Skeletal muscle cell (primary cell): ENCODE results near the gene TP53I11.

ENCODE experiments used
- DNase-seq: peaks from one replicate; pipeline ENCODE4 v3.0.0-alpha.2; 2010; ENCODE audit warnings: low read depth
- H3K4me3 ChIP-seq: 2 replicates; pipeline ENCODE4 v1.5.1; 2011; ENCODE audit warnings: low read depth, mild to moderate bottlenecking, control low read depth, low read length, moderate library complexity

The TP53I11 gene

DNA sequence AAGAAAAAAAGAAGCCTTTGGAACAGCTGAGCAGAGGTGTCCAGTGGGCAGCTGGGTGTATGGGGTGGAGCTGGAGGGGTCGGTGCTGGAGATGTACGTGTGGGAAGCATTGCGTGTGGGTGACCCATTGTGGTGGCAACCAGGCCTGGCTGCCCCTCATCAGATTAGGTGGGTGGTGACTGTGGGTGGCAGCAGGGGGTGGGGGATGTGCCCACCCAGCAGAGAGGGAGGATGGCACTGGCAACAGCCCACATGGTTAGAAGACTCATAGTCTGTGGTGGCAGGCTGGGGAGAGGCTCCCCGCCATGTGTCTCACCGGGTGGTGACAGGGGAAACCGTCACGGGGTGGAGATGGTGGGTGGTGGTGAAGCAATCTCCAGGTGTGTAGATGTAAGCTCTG, 27.6 kb downstream of the TP53I11 start:
- H3K4me3 ChIP-seq: no peak overlapping the region
- no peak for DNase-seq

DNA sequence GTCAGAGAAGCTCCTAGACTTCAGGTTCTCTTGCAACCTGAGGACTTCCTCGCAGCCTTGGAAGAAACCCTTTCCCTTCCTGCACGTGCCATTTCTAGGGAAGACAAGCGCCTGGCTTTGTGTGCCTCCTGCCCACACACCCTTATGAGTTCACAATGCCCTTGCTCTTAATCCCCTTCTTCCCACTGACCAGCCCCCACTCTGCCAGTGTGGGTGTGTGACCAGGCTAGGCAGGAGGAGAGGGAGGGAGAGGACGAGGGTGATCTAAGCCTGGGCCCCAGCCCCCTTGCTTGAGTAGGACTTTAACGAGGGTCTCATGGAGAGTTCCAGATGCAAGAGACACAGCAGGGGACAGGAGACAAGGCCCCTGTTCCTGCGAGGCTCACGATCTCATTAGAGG, 30.2 kb downstream of the TP53I11 start:
- DNase-seq: no peak
- H3K4me3 ChIP-seq: no peak overlapping the region

DNA sequence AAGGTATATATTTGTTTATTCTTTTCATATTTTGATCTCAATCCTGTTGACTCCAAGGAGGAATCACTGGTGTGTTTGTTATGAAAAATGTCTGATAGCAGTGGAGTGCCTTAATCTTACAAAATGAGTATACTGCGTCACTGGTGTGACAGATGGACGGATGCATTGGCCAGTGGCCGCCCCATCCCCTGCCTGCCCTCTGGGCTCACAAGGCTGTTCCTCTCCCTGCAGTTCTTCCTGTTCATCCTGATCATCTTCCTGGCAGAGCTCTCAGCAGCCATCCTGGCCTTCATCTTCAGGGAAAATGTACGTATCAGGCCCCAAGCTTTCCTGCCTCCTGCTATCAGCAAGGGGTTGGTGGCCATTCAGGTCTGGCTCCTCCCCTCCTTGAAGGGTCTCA, 32.9 kb downstream of the TP53I11 start:
- no peak for DNase-seq
- H3K4me3 ChIP-seq: no peak overlapping the region

DNA sequence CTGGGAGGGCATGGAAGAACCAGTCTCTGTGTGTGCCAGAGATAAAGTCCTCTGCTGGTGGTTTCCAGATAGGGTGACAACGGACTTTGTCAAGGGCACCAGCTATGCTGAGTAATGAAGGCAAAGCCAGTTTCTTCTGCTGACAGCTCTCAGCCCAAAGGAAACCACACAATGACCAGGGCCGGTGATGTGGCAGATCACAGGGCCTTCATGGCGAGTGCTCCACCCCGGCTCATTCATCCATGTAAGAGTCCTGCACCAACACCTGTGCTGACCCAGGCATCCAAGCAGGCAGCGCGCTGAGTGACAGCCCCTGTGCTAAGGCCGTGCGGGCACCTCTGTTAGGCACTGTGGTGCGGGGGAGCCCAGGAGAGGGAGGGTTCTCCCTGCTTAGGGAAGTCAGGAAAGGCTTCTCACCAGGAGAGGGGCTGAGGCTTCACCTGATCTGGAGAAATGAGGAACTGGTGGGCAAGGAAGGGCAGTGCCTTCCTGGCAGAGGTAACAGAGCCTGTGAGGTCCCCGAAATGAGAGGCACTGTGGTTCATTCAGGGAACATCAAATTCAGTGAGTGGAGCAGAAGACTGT, 33.8 kb downstream of the TP53I11 start:
- no peak for DNase-seq
- no peak overlapping the region for H3K4me3 ChIP-seq

DNA sequence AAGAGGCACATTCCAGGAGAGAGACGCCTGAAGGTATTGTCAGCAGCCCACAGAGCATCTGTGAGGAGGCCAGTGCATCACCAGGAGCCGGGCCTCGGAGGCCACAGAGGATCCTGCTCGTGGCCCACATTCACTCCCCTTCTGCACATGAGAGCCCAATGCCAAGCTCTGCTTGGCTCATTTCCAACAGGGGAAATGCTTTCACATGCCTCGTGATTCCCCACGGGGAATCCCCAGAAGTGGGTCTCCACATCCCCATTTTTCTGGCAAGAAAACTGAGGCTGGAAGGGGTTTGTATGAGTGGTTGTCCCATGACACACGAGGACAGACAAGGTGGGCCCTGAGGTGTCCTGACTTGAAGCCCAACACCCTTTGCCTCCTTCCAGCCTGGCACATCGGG, 34.4 kb downstream of the TP53I11 start:
- DNase-seq: no peak
- H3K4me3 ChIP-seq: no peak overlapping the region

DNA sequence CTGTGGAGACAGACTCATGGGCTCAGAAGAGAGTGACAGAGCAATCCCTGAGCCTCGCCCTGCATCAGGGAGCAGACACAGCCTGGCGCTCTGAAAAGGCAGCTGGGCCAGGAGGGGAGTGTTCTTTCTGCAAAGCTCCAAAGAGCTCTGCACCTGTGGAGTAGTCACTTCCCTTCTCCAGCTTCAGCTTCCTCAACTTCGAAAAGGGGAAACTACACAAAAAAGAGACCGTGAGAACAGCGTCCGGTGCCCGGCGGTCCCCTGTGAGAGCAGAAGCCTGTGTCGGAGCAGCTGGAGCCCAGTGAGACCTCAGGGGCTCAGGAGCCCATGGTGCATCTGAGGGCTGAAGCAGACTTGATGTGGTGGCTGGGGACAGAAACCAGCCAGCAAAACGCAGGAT, 35.1 kb downstream of the TP53I11 start:
- no peak for DNase-seq
- H3K4me3 ChIP-seq: no peak overlapping the region

DNA sequence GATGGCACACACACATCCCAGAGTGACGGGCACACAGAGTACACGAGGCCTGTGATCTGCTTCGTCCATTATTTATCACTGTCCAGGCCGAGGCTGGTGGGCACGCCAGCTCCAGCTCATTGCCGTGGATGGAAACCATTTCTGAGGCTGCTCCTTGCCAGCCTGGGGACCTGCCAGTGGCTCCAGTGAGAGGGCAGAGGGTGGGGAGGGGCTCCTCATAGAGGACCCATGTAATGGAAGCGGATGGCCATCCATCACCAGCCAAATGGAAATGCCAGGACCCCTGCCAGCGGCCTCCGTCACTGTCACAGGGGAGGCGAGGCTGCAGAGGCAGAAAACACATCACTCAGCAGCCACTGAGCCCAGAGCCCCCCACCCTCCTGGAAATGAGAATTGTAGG, 35.7 kb downstream of the TP53I11 start:
- no peak overlapping the region for H3K4me3 ChIP-seq
- DNase-seq: no peak

DNA sequence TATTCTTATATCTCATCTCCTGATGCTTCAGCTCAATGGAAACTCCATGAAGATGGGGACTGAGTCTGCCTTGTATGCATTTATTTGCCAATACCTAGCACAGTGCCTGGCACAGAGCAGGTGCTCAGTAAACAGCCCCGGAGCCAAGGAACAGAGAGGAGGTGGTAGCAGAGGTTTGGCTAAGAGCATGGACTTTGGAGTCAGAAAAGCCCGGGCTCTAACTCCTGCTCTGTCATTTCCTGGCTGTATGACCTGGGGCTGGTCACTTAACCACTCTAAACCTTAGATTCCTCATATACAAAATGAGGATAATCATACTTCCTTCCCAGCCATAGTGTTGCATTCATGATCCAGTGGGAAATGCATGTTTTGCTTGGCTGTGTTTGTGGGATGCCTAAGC, 36.6 kb downstream of the TP53I11 start:
- DNase-seq: no peak
- no peak overlapping the region for H3K4me3 ChIP-seq

DNA sequence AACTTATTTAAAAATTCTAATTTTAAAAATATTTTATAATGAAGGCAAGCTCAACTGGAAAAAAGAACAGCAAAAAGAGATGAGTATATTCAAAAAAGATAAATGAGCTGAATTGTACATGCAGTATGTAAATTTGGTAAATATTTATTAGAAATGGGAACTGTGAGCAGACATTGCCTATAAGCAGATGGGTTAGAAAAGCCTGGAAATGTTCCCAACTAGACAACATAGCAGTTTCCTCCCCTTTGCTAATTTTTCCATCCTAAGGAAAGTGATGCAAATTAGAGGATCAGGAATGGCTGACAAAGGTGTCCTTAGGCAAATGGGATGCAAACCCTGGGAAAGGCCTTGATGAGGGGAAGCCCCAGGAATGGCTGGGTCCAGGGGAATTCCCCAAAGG, 37.2 kb downstream of the TP53I11 start:
- no peak for DNase-seq
- H3K4me3 ChIP-seq: no peak overlapping the region

DNA sequence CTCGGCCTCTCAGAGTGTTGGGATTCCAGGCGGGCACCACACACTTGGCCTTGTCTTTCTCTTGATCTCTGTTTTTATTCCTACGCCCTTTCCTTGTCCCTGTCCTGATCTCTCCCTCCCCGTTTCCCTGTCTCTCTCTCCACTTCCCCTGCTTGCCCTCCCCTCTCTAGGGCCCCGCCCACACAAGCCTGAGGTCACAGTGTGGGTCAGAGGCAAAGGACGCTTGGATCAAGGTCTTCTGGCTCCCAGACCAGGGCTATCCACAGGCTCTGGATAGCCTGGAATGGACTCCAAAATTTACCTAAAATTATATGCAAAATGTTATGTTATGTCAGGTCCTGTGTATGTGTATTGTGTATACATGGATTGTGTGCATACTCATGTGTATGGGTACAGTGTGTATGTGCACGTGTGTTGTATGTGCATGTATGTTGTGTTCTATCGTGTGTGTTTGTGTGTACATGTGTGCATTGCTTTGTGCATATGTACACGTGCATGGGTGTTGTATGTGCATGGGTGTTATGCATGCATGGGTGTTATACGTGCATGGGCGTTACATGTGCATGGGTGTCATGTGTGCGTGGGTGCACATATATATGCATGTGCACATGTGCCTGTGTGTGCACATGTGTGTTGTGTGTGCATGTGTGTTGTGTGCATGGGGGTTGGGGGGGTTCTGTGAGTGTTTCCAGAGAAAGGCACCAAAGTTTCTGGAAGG, 38.3 kb downstream of the TP53I11 start:
- no peak for DNase-seq
- H3K4me3 ChIP-seq: no peak overlapping the region

DNA sequence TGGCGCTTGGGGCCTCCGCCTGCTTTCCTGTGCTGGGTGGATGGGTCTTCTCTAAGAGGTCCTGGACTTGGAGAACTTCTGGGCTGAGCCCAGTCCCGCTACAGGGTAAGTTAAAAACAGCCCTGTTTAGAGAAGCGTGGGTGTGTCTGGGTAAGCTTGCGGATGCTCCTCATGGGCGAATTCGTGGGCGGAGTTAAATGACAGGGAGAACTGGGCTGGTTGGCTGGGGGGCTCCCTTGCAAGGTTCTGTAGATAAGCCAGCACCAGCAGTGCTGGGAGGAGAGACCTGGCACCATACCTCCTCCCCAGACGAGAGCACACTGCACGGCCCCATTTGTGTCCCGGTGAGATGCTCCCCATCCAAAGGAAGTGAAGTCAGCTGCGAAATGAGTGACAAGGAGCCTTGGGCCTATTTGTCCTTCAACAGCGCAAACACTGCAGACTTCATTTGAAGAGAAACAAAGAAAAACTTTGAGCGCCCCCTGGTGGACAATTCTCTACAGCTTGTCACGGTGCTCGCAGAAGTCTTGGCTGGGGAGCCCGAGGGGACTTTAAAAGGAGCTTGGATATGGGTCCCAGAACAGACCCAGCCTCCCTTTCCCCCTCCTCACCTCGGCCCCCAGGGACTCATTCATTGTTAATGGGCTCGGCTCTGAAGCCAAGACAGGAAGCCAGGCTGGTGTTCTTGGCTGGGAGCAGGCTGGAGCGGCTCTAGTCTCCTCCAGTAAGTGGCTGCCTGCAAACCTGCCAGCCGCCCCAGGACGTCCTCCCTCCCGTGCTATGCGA, 39.5 kb downstream of the TP53I11 start:
- DNase-seq: peak; percentile 28
- no peak overlapping the region for H3K4me3 ChIP-seq

DNA sequence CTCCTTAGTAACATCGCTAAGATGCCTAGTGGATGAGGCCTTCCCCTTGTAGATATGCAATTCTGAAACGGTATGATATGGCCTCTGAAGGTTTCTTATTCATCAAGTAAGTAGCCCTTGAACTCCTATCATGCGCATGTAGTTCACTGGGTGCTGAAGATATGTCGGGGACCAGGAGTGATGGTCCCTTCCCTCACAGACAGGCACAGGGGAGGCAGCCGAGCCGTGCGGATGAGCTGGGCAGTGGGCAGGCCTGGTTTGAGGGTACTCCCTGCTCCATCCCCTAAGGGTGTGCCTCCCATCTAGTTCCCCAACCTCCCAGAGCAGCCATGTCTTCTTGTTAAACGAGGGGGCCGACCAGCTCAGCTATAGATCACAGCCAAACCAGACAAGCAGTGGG, 40.1 kb downstream of the TP53I11 start:
- no peak for DNase-seq
- no peak overlapping the region for H3K4me3 ChIP-seq

DNA sequence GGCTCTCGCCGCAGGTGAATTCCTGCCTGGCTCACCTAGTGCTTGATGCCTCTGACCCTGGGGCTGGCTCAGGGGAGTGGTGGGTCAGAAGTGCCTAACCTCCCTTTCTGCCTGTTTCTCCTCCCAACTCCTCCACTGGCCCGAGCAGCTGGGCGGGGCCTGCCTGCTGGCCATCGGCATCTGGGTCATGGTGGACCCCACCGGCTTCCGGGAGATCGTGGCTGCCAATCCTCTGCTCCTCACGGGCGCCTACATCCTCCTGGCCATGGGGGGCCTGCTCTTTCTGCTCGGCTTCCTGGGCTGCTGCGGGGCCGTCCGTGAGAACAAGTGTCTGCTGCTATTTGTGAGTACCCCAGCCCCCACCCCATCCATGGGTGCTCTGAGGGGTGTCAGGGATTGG, 41.1 kb downstream of the TP53I11 start:
- DNase-seq: no peak
- no peak overlapping the region for H3K4me3 ChIP-seq

DNA sequence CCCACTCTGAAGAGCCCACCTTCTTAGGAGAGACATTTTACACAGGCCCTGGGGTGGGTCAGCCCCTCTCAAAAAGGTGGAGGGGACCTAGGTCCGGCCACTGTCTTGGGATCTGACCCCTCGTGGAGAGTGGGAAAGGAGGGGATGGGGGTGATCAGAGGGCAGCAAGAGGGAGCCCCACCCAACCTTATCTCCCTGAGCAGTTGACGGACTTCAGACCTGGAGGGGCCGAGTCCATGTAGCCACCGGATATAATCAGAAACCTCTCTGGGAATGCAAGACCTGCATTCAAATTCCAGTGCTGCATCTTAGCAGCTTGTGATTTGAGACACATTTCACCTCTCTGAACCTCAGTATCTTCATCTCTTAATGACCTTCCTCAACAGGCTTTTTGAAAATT, 44.0 kb downstream of the TP53I11 start:
- DNase-seq: no peak
- H3K4me3 ChIP-seq: no peak overlapping the region

DNA sequence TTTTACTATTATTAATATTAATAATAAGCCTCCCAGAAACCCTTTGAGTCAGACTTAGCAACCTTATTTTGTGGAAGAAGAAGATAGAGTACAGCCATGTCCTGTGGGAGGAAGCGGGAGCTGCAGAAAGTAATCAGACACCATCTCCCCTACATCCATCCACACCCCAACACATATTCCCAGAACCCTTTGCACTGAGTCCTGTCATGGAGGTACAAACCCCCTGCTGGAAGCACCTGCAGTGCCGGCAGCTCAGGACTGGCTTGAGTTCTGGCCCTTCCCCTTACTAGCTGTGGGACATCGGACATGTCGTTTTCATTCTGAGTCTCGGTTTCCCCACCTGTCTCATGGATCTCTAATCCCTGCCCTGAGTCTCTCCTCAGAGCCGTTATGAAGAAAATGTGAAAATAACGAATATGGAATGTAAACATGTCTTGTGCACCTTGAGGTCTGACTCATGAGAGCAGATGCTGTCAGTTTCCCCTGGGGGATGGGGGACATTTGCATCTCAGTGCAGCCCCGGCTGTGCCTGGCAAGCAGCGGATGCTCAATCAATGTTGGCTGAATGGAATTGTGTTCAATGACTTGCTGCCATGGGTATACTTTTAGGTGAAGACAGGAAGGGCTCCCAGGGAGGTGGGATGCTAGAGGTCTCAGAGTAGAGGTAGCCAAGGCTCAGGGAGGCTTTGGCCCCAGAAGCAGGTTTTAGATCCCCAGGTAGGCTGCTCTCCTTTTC, 45.4 kb downstream of the TP53I11 start:
- DNase-seq: no peak
- no peak overlapping the region for H3K4me3 ChIP-seq

DNA sequence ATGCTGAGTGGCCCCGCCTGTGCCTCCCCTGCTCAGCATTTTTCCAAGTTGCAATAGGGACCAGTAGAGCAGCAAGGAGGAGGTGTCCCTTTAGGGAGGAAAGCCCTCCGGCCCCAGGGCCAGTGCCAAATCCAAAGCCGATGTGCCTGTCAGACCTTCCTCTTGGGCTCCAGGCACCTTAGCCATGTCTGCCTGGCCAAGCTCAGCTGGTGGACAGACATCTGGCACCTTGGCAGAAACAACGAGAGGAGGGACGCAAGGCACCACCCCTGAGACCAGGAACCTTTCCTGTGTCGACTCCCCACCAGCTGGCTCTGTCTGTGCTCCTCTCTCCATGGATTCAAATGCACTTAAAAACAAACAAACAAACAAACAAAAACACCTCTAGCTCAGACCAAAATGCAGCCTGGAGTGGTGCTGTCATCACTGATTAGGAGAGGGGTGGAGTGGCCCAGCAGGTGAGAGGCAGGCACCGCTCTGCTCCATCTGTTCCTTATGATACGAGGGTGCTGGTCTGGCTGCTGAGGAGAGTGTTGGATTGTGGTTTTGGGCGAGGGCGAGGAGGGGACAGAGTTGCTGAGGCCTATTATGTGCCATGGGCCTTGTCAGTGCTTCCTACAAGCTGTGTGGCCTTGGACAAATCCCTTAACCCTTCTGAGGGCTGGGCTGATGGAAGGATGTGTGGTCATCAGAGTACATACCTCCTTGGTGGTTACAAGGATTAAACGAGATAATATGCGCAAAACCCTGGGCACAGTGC, 46.2 kb downstream of the TP53I11 start:
- no peak for DNase-seq
- no peak overlapping the region for H3K4me3 ChIP-seq

DNA sequence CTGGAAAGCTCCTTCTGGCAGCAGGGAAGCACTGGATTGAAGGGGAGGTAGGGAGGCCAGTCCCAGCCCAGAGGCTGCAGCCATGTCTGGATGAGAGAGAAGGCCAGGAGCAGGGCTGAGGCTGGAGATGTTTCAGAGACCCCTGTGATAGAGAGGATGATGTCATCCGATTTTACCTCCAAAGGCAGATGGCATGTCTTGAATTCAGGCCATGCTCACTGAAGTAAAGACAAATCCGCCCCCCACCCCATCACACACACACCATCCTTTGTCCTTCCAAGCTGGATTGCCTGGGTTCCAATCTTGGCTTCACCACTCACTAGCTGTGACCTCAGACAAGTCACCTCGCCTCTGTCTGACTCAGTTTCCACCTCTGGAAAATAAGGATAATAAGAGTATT, 47.2 kb downstream of the TP53I11 start:
- DNase-seq: no peak
- no peak overlapping the region for H3K4me3 ChIP-seq

DNA sequence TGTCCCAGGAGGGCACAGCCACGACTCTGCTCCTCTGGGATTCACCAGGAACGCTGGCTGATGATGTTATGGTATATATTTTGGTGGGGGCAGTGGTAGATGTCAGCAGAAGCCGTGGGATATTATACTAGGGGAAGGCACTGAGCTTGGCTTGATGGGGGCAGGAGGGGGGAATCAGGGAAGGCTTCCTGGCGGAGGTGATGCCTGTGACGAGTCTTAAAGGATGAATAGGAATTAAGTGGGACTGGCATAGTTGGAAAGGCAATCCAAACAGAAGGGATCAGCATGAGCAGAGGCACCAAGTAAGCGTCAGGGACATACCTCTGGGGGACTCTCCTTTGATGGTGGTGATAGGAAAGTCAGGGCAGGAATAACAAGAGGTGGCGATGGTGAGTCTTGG, 47.6 kb downstream of the TP53I11 start:
- DNase-seq: no peak
- no peak overlapping the region for H3K4me3 ChIP-seq

DNA sequence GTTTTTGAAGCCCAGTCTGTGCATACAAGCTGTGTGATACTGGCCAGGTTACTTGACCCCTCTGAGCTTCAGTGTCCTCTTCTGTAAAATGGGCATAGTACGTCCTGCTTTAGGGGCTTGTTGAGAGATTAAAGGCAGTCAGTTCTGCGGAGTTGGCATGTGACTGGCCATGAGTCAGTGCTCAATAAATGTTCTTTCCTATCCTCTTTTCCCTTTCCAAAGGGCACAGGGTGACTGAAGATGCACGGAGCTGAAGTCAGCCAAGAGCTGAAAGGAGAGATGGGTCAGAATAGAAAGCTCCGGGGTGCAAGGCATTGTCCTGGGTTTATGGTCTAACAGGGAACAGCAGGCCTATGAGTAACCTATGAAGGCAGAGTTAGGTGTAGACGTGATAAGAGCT, 48.9 kb downstream of the TP53I11 start:
- no peak for DNase-seq
- H3K4me3 ChIP-seq: no peak overlapping the region
